GM18507 (cell line): ENCODE results near the gene NPAS3.

Experiments
- DNase-seq: peaks from one replicate; pipeline ENCODE4 v3.0.0; 2011; ENCODE audit warnings: low read depth; ENCODE audit not compliant: insufficient read length; ENCODE audit errors: extremely low spot score
- FAIRE-seq: peaks from 2 replicates; lab custom pipeline; 2011; peaks lifted over from hg19 to GRCh38; lab: Jason Lieb, UNC

Gene NPAS3

GRCh38 chr14:33611405-33612196, 672.9 kb downstream of the NPAS3 start:
- FAIRE-seq, result no peak
- DNase-seq, result no peak

GRCh38 chr14:33612197-33612505, 673.5 kb downstream of the NPAS3 start:
- FAIRE-seq (no peak), DNase-seq (no peak)

DNA sequence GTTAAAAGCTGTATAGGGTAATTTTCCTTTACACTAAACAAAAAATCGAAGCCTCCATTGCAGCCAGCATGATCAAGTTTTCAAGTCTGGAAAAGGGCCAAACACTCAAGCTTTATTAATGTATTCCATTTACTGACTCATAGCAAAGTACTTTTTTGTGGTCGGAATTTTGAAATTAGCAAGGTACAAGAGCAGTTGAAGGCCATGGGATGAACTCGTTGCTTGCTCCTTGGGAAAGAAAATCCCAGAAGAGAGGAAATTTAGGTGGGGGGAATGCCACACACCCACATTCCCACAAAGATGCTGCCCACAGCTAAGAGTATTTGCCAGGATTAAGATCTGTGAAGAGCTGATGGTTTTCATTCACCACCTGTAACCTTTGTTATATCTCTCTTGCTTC, 678.5 kb downstream of the NPAS3 start:
- no peak for FAIRE-seq

GRCh38 chr14:33618361-33619105, 679.9 kb downstream of the NPAS3 start:
- FAIRE-seq, result no peak

More for the DNA sequence above, 678.5 kb downstream of the NPAS3 start:
- DNase-seq, result no peak

GRCh38 chr14:33622496-33622895, 683.8 kb downstream of the NPAS3 start:
- no peak for FAIRE-seq

More at GRCh38 chr14:33618361-33619105, 679.9 kb downstream of the NPAS3 start:
- DNase-seq, result no peak

GRCh38 chr14:33629792-33630191, 691.1 kb downstream of the NPAS3 start:
- FAIRE-seq (no peak), DNase-seq (no peak)

More at GRCh38 chr14:33622496-33622895, 683.8 kb downstream of the NPAS3 start:
- no peak for DNase-seq

DNA sequence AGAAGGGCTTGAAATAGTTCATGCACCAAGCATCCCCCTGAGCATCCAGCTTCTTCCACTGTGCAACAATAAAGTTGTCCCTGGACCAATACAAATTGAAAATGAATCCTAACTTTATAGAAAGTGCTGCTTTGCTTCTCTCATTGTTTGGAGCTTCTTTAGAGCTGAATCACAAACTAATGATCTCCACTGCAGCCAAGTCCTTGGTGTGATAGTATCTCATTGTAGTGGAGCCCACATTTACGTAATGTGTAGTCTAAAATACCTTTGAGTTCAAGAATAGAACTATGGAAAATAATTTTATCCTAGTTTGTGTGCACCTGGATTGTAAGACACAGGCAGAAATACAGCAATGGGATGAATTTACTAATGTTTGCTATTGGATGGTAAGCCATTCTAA, 692.3 kb downstream of the NPAS3 start:
- FAIRE-seq, result no peak

GRCh38 chr14:33631441-33631840, 692.8 kb downstream of the NPAS3 start:
- no peak for FAIRE-seq
- DNase-seq, result no peak

More for the DNA sequence above, 692.3 kb downstream of the NPAS3 start:
- no peak for DNase-seq

DNA sequence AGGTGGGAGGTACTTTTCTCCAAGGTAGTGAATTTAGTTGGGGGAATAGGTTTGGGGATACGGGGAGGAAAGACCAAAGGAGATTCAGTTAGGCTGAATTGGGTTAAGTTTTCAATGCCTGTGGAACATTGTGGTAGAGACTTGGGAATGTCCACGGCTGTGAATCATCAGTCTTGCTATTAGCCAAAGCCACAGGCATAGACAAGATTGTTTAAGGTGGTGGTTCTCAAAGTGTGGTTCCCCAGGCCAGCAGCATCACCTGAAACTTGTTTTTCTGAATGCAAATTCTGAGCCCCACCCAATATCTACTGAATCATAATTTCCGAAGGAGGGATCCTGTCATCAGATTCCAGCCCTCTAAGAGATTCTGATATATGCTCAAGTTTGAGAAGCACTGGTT, 696.0 kb downstream of the NPAS3 start:
- no peak for FAIRE-seq
- DNase-seq, result no peak

GRCh38 chr14:33636716-33637115, 698.0 kb downstream of the NPAS3 start:
- DNase-seq, result no peak

DNA sequence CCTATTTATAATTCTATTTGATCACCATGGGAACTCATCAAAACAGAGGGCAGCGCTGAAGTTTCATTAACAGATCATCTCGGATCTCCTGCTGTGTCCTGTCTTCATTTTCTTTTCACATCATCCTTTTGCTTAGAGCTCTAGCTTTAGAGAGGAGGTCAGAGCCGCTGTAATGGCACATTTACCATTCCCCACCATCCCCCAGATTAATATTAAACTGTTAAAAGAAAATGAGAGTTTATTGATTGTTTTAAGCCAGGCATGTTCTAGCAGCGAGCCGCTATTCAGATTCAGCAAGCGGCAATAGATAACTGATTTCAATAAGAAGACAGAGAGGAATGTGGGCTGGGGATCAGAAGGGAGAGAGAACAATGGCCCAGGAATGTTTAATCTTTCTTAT, 703.4 kb downstream of the NPAS3 start:
- FAIRE-seq (no peak), DNase-seq (no peak)

More at GRCh38 chr14:33636716-33637115, 698.0 kb downstream of the NPAS3 start:
- FAIRE-seq, result no peak

GRCh38 chr14:33642691-33643244, 704.1 kb downstream of the NPAS3 start:
- FAIRE-seq (no peak), DNase-seq (no peak)

DNA sequence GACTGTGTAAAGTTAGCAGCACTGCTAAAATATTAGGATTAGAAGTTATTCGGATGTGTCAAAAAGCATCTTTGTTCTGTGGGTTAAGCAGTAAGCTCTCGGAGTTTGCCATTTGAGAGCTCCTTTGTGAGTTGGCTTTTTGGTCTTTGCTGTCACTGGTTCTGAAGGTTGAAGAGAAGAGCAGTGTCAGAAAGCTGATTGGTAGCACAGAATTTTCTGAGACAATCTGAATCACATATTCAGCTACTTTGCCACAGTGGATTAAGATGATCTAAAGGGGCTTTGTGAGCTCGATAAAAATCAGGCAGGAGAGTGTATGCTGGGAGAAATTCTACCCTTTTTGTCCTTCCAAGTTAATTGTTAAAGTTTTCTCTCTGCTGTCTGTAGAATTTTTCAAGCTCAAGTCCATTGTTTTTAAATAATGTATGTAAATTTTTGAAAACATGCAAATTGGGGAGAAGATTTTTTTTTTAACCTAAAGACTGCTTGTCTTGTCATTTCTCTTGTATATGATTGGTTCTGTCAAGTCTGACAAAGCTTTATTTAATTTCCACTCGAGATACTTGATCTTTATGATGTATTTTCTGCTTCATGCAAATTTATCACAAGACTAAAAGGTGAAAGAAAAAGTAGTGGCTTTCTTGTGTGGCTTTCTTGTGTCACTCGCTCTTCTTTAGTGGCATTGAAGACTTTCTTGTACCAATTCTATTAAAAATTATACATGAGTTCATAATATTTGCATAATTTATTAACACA, 704.9 kb downstream of the NPAS3 start:
- no peak for FAIRE-seq
- no peak for DNase-seq

DNA sequence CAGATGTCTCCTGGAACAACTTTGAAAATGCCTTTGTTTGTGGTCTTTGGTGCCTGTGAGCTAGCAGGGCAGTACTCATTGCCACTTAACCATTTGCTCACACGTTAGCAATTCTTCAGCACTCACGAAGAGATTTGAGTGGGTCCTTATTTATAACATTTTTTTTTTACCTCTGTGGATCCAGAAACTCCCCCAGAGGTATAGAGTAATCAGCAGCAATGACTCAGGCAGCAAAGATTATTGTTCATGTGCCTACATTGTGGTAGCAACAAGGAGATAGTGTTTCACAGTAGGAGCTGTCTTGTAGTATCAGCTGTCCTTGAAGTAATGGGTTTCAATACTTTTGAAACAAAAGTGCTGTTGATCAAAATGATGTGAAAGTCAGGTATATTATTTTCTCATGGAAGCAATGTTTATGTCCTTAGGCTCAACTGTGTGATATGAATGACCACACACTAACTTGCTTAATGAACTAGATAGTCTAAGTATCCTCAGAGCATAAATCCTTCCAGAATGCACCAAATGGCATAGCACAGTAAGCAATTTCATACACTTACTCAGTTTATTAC, 708.1 kb downstream of the NPAS3 start:
- no peak for DNase-seq
- no peak for FAIRE-seq

- DNase-seq, result no peak
- FAIRE-seq, result no peak
Measured at GRCh38 chr14:33647385-33647786, 708.7 kb downstream of the NPAS3 start.

- DNase-seq, result no peak
- FAIRE-seq, result no peak
Measured at GRCh38 chr14:33650430-33650829, 711.8 kb downstream of the NPAS3 start.

- DNase-seq (no peak), FAIRE-seq (no peak)
Measured at GRCh38 chr14:33652566-33653307, 714.1 kb downstream of the NPAS3 start.

DNA sequence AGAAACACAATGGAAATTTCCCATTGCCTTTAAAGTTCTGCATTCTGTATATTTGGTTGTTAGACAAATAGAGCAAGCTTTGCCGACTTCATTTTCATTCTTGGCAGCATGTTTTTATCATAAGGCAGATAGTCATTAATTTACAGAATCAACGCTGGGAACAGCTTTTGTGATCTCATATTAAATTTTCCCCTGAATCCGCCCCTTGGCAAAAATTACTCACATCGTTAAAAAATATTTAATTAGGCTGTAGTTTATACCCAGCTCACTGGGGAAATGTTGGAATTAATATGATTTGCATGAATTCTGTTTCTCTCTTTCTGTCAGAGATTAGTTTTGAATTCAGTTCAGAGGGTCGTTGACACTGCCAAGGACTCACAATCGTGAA, 714.6 kb downstream of the NPAS3 start:
- no peak for DNase-seq
- no peak for FAIRE-seq

DNA sequence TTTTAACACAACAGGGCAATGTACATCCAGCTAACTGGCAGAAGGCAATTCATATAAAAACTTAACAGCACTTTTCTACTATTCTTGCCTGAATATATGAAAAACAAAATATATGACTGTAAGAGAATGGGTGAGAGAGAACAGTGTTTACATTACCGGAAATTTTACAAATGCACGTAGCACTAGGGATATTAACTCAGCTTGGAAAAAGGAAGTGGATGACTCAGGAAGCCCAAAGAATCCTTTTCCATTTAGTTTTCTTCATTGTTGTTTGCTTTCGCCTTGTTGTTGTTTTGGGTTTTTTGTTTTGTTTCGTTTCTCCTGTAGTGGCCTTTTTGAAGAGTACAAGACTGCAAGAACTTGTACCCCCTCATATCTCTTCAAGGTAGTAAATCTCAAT, 716.7 kb downstream of the NPAS3 start:
- FAIRE-seq (no peak), DNase-seq (no peak)
